ENCODE data around the gene PGAM5. TPM values are rescaled to one million over a fixed set of nuclear protein-coding genes. Genes with fewer than 3 reads are reported as not detected.
"Not testable (repeated sequence)": the region's sequence is repeated elsewhere in the genome, so short reads cannot be mapped to it uniquely, and the experiment has no call there.

Gene PGAM5
- polyA plus RNA-seq, 2 of the 4 experiments (the other 2 are of a cell fraction): 29.3 to 51.3 TPM

DNA sequence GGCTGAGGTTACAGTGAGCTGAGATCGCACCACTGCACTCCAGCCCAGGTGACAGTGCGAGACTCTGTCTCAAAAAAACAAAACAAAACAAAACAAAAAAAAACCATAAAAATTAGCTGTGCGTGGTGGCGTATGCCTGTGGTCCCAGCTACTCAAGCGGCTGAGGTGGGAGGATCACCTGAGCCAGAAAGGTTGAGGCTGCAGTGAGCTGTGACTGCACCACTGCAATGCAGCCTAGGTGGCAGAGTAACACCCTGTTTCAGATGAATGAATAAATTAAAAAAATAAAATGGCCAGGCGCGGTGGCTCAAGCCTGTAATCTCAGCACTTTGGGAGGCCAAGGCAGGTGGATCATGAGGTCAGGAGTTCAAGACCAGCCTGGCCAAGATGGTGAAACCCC, 43.0 kb downstream of the PGAM5 start:
- CTCF ChIA-PET: interaction anchor here (0.6 to 1.3 kb wide), 2 partner anchors 10 to 100 kb away, joined by 4 read pairs; no protein-coding TSS in a partner anchor
- 96% methylated on average over 7 of the region's 7 CpGs for WGBS (ENCODE audit: missing lambda C conversion rate)
- H3K27ac ChIP-seq; POLR2A ChIA-PET; H3K4me3 ChIP-seq; FAIRE-seq; DNase-seq (ENCODE audit: low read depth in 1 of 2, low spot score in 1 of 2); H3K4me1 ChIP-seq; H3K9me3 ChIP-seq; H3K4me2 ChIP-seq; ATAC-seq: not testable (repeated sequence)

DNA sequence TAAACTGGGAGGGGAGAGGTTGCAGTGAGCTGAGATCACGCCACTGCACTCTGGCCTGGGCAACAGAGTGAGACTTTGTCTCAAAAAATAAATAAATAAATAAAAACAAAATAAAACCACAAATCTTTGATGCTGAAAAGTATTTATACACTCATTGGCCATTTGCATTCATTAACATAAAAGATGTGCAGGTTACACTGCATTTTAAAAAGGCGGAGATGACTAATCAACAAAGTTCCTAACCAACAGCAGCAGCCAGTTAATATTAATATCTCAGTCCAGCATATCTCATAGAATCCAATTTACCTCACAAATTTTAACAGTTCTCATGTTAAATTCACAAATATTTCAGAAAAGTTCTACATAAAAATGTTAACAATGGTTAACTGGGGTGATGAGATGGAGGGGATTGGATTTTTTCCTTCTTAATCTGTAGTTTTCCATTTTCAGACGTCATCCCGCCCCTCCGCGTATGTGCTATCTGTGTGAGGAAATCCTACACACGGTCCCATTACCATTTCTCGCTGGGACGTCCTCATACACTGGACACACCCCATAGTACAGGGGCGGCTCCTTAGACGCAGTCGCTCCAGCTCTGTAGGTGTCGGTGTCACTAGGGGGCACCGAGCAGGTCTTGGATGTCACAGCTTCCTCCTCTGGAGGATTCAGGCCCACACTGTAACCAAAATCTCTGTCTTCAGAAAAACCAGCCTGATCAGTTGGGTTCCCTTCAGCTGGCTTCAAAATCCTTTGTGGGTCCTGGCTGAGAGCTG, 43.7 kb downstream of the PGAM5 start:
- H3K9me3 ChIP-seq: no peaks in the 10 kb centered on the region
- ChIA-PET CTCF (interaction anchor here (1.3 to 1.4 kb wide), 2 partner anchors 11 to 19 kb away, joined by 4 read pairs; no protein-coding TSS in a partner anchor), POLR2A (no interaction called here)
- no peak overlapping the region for H3K27ac ChIP-seq
- no peak overlapping the region for H3K4me2 ChIP-seq
- H3K4me3 ChIP-seq: no peak overlapping the region
- peak; percentile 73 to 82; a peak in 5 of 6 replicates for ATAC-seq
- 86% methylated on average over 14 of the region's 14 CpGs for WGBS (ENCODE audit: missing lambda C conversion rate)
- TF ChIP-seq JUN (IDR thresholded peaks at IDR 0.05) (no peak), ZSCAN20 (CRISPR knock-in tag; IDR thresholded peaks at IDR 0.05) (no peak), ZC3H11A (IDR thresholded peaks at IDR 0.05) (no peak), POLR2A (IDR thresholded peaks at IDR 0.05; ENCODE audit: low read length) (no peak), RFX5 (IDR thresholded peaks at IDR 0.05) (no peak), ZNF302 (CRISPR knock-in tag; IDR thresholded peaks at IDR 0.05) (no peak), CHD2 (IDR thresholded peaks at IDR 0.05; ENCODE audit: low read length, partially characterized antibody) (no peak)
- TF ChIP-seq, protein P1, sequence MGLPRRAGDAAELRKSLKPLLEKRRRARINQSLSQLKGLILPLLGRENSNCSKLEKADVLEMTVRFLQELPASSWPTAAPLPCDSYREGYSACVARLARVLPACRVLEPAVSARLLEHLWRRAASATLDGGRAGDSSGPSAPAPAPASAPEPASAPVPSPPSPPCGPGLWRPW (IDR thresholded peaks at IDR 0.05): no peak
- TF ChIP-seq, protein P2, sequence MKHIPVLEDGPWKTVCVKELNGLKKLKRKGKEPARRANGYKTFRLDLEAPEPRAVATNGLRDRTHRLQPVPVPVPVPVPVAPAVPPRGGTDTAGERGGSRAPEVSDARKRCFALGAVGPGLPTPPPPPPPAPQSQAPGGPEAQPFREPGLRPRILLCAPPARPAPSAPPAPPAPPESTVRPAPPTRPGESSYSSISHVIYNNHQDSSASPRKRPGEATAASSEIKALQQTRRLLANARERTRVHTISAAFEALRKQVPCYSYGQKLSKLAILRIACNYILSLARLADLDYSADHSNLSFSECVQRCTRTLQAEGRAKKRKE (CRISPR knock-in tag; IDR thresholded peaks at IDR 0.05; ENCODE audit: low read depth): no peak
- TF ChIP-seq, protein P3, sequence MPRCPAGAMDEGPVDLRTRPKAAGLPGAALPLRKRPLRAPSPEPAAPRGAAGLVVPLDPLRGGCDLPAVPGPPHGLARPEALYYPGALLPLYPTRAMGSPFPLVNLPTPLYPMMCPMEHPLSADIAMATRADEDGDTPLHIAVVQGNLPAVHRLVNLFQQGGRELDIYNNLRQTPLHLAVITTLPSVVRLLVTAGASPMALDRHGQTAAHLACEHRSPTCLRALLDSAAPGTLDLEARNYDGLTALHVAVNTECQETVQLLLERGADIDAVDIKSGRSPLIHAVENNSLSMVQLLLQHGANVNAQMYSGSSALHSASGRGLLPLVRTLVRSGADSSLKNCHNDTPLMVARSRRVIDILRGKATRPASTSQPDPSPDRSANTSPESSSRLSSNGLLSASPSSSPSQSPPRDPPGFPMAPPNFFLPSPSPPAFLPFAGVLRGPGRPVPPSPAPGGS (IDR thresholded peaks at IDR 0.05): no peak
- DNase-seq (ENCODE audit: low read depth in 1 of 2, low spot score in 1 of 2): peak in 1 of 2 experiments; percentile 50
- FAIRE-seq: no peak
- peaks cover 1% of the 10 kb centered on the region; the same call in 2 of the 3 replicates for H3K4me1 ChIP-seq

DNA sequence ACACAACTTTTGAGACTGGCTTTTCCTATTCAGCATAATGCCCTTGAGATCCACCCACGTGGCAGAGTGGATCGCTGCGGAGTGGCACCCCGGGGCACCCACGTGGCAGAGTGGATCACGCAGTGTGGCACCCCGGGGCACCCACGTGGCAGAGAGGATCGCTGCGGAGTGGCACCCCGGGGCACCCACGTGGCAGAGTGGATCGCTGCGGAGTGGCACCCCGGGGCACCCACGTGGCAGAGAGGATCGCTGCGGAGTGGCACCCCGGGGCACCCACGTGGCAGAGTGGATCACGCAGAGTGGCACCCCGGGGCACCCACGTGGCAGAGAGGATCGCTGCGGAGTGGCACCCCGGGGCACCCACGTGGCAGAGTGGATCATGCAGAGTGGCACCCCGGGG, 48.2 kb downstream of the PGAM5 start:
- CTCF ChIA-PET; DNase-seq (ENCODE audit: low read depth in 1 of 2, low spot score in 1 of 2); H3K4me1 ChIP-seq; FAIRE-seq; ATAC-seq; H3K9me3 ChIP-seq; POLR2A ChIA-PET; H3K4me3 ChIP-seq: not testable (repeated sequence)
- peak overlapping the region in 1 of 2 experiments; percentile 99; a peak in 2 of 6 replicates for H3K27ac ChIP-seq
- H3K4me2 ChIP-seq: peak overlapping the region; percentile 92; the same call in 1 of the 3 replicates
- 82% methylated on average over 28 of the region's 28 CpGs for WGBS (ENCODE audit: missing lambda C conversion rate)

DNA sequence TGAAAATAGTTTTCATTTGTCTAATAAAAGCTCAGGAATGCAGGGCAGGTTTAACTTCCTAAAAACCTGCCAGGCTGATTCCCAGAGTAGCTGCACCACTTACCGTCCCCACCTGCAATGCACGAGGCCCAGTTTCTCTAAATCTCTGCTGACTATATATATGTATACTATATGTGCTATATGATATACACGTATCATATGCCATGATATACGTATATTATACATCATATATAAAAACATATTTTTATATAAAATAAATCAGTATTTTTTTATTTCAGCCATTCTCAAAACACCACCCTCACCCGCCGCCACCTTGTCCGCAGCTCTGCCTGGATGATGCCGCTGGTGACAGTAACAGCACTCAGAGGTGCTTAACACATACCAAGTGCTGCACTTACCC, 48.7 kb downstream of the PGAM5 start:
- no peaks in the 10 kb centered on the region for H3K9me3 ChIP-seq
- H3K4me2 ChIP-seq: peak overlapping the region; percentile 92
- no peak for FAIRE-seq
- peak overlapping the region; percentile 99; a peak in 5 of 6 replicates for H3K27ac ChIP-seq
- DNase-seq (ENCODE audit: low read depth in 1 of 2, low spot score in 1 of 2): no peak
- H3K4me1 ChIP-seq: peaks cover 6% of the 10 kb centered on the region
- 93% methylated on average over 8 of the region's 8 CpGs for WGBS (ENCODE audit: missing lambda C conversion rate)
- TF ChIP-seq SREBF2 (IDR thresholded peaks at IDR 0.05) (no peak), HOXB5 (CRISPR knock-in tag; IDR thresholded peaks at IDR 0.05) (no peak), HOXB13 (CRISPR knock-in tag; IDR thresholded peaks at IDR 0.05; ENCODE audit: low read depth) (no peak), RARB (CRISPR knock-in tag; IDR thresholded peaks at IDR 0.05) (no peak), MAFK (IDR thresholded peaks at IDR 0.05; ENCODE audit: partially characterized antibody) (no peak), MAZ (IDR thresholded peaks at IDR 0.05; ENCODE audit: borderline replicate concordance, low read depth, low read length) (no peak), ZNF302 (CRISPR knock-in tag; IDR thresholded peaks at IDR 0.05) (no peak)
- TF ChIP-seq, protein P4, sequence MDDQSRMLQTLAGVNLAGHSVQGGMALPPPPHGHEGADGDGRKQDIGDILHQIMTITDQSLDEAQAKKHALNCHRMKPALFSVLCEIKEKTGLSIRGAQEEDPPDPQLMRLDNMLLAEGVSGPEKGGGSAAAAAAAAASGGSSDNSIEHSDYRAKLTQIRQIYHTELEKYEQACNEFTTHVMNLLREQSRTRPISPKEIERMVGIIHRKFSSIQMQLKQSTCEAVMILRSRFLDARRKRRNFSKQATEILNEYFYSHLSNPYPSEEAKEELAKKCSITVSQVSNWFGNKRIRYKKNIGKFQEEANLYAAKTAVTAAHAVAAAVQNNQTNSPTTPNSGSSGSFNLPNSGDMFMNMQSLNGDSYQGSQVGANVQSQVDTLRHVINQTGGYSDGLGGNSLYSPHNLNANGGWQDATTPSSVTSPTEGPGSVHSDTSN (IDR thresholded peaks at IDR 0.05): no peak
- ChIA-PET POLR2A (interaction anchor here (0.6 kb wide), 1 partner anchor 79 kb away, joined by 3 read pairs; no protein-coding TSS in a partner anchor), CTCF (no interaction called here)
- H3K4me3 ChIP-seq: peak overlapping the region; percentile 98
- ATAC-seq: no peak
